Measurements from ENCODE around the gene LAMTOR5. TPM values are rescaled to one million over a fixed set of nuclear protein-coding genes. Genes with fewer than 3 reads are reported as not detected.
"Not testable (repeated sequence)": the region's sequence is repeated elsewhere in the genome, so short reads cannot be mapped to it uniquely, and the experiment has no call there.

LAMTOR5 gene
- total RNA-seq, 1 donor from 2014 or later, result 135 TPM

- H3K36me3 Mint-ChIP-seq (ENCODE audit: unreplicated experiment), result no peaks in the 10 kb centered on the region
- H3K9me3 Mint-ChIP-seq (ENCODE audit: unreplicated experiment), result peaks cover 2% of the 10 kb centered on the region
- no peak for DNase-seq
- peaks cover 2% of the 10 kb centered on the region for H3K4me1 Mint-ChIP-seq (ENCODE audit: low read depth, unreplicated experiment)
- H3K27me3 Mint-ChIP-seq (ENCODE audit: unreplicated experiment), result no peaks in the 10 kb centered on the region
- no peak overlapping the region for H3K27ac Mint-ChIP-seq (ENCODE audit: unreplicated experiment)
- H3K4me3 Mint-ChIP-seq (ENCODE audit: unreplicated experiment), result no peak overlapping the region
- TF ChIP-seq, protein P1, sequence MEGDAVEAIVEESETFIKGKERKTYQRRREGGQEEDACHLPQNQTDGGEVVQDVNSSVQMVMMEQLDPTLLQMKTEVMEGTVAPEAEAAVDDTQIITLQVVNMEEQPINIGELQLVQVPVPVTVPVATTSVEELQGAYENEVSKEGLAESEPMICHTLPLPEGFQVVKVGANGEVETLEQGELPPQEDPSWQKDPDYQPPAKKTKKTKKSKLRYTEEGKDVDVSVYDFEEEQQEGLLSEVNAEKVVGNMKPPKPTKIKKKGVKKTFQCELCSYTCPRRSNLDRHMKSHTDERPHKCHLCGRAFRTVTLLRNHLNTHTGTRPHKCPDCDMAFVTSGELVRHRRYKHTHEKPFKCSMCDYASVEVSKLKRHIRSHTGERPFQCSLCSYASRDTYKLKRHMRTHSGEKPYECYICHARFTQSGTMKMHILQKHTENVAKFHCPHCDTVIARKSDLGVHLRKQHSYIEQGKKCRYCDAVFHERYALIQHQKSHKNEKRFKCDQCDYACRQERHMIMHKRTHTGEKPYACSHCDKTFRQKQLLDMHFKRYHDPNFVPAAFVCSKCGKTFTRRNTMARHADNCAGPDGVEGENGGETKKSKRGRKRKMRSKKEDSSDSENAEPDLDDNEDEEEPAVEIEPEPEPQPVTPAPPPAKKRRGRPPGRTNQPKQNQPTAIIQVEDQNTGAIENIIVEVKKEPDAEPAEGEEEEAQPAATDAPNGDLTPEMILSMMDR (IDR thresholded peaks at IDR 0.05; ENCODE audit: partially characterized antibody, unreplicated experiment), result no peak
These were observed 3.7 kb downstream of the LAMTOR5 start for GRCh38 chr1:110403805-110404204.

- H3K9me3 Mint-ChIP-seq (ENCODE audit: unreplicated experiment); H3K4me1 Mint-ChIP-seq (ENCODE audit: low read depth, unreplicated experiment); H3K27ac Mint-ChIP-seq (ENCODE audit: unreplicated experiment); H3K27me3 Mint-ChIP-seq (ENCODE audit: unreplicated experiment); DNase-seq; H3K36me3 Mint-ChIP-seq (ENCODE audit: unreplicated experiment); H3K4me3 Mint-ChIP-seq (ENCODE audit: unreplicated experiment): not testable (repeated sequence)
These were observed 11.1 kb downstream of the LAMTOR5 start for GRCh38 chr1:110396259-110396958.

DNA sequence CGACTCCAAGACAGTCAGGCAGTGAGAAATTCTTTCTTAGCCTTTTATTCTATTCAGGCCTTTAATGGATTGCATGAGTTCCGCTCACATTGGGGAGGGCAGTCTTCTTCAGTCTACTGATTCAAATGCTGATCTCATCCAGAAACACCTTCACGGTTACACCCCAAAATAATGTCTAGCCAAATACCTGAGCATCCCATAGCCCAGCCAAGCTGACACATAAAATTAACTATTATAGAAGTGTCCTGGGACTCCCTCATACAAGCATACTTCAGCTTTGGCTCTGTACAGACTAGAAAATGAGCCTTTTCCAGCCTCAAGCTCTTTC is 13.0 kb downstream of the LAMTOR5 start:
- no peak for DNase-seq
- TF ChIP-seq, protein P1 (IDR thresholded peaks at IDR 0.05; ENCODE audit: partially characterized antibody, unreplicated experiment), result no peak

DNA sequence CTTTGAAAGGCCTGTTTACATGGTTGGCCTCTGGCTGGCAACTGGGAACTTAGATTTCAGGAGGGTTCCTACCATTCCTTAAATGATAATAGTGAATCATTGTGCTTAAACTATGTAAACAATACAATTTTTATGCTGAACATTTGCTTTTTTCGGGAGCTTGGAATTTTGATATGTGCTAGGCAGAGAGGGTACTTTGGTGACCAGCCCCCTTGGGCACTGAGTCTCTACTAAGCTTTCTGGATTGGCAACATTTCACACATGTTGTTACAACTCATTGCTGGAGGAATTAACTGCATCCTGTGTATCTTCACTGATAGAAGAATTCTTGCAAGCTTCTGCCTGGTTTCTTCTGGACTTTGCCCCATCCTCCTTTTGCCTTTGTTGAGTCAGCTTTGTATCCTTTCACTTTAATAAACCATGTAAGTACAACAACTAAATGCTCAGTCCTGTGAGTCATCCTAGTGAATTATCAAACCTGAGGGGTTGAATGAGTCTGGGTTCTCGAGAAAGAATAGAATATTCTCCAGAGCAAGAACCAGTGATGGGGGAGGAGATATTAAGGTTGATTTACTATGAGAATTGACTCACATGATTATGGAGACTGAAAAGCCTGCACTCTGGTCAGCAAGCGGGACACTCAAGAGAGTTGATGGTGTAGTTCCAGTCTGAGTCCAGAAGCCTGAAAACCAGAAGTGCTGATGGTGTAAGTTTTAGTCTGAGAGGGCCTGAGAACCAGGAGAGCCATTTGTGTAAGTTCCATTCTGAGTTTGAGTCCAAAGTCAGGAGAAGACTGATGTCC is 13.6 kb downstream of the LAMTOR5 start:
- Mint-ChIP-seq H3K36me3 (ENCODE audit: unreplicated experiment) (no peaks in the 10 kb centered on the region), H3K9me3 (ENCODE audit: unreplicated experiment) (no peaks in the 10 kb centered on the region), H3K27me3 (ENCODE audit: unreplicated experiment) (no peaks in the 10 kb centered on the region), H3K4me3 (ENCODE audit: unreplicated experiment) (no peak overlapping the region), H3K27ac (ENCODE audit: unreplicated experiment) (no peak overlapping the region), H3K4me1 (ENCODE audit: low read depth, unreplicated experiment) (peaks cover 20% of the 10 kb centered on the region)
- TF ChIP-seq, protein P1 (IDR thresholded peaks at IDR 0.05; ENCODE audit: partially characterized antibody, unreplicated experiment), result no peak
- no peak for DNase-seq

More for the DNA sequence above, 13.0 kb downstream of the LAMTOR5 start:
- H3K4me1 Mint-ChIP-seq (ENCODE audit: low read depth, unreplicated experiment), result peaks cover 20% of the 10 kb centered on the region
- H3K4me3 Mint-ChIP-seq (ENCODE audit: unreplicated experiment), result no peak overlapping the region
- H3K9me3 Mint-ChIP-seq (ENCODE audit: unreplicated experiment), result no peaks in the 10 kb centered on the region
- H3K36me3 Mint-ChIP-seq (ENCODE audit: unreplicated experiment), result no peaks in the 10 kb centered on the region
- H3K27me3 Mint-ChIP-seq (ENCODE audit: unreplicated experiment), result no peaks in the 10 kb centered on the region
- H3K27ac Mint-ChIP-seq (ENCODE audit: unreplicated experiment), result no peak overlapping the region

GRCh38 chr1:110393286-110393685 is 14.2 kb downstream of the LAMTOR5 start:
- no peak overlapping the region for H3K27ac Mint-ChIP-seq (ENCODE audit: unreplicated experiment)
- H3K27me3 Mint-ChIP-seq (ENCODE audit: unreplicated experiment), result no peaks in the 10 kb centered on the region
- TF ChIP-seq, protein P1 (IDR thresholded peaks at IDR 0.05; ENCODE audit: partially characterized antibody, unreplicated experiment), result no peak
- DNase-seq, result no peak
- H3K4me3 Mint-ChIP-seq (ENCODE audit: unreplicated experiment), result no peak overlapping the region
- no peaks in the 10 kb centered on the region for H3K36me3 Mint-ChIP-seq (ENCODE audit: unreplicated experiment)
- no peaks in the 10 kb centered on the region for H3K9me3 Mint-ChIP-seq (ENCODE audit: unreplicated experiment)
- peaks cover 20% of the 10 kb centered on the region for H3K4me1 Mint-ChIP-seq (ENCODE audit: low read depth, unreplicated experiment)

Data from glutamatergic neuron (in vitro differentiated cells).